Measurements from ENCODE around the gene AP1S2. TPM values are rescaled to one million over a fixed set of nuclear protein-coding genes. Genes with fewer than 3 reads are reported as not detected.
"Not testable (repeated sequence)": the region's sequence is repeated elsewhere in the genome, so short reads cannot be mapped to it uniquely, and the experiment has no call there.

The AP1S2 gene
- total RNA-seq, 1 donor from 2014 or later = 66.1 TPM

GRCh38 chrX:15834827-15835595, 19.6 kb downstream of the AP1S2 start:
- H3K4me3 Mint-ChIP-seq (ENCODE audit: unreplicated experiment) = no peak overlapping the region
- H3K27ac Mint-ChIP-seq (ENCODE audit: unreplicated experiment) = no peak overlapping the region
- TF ChIP-seq, protein P1, sequence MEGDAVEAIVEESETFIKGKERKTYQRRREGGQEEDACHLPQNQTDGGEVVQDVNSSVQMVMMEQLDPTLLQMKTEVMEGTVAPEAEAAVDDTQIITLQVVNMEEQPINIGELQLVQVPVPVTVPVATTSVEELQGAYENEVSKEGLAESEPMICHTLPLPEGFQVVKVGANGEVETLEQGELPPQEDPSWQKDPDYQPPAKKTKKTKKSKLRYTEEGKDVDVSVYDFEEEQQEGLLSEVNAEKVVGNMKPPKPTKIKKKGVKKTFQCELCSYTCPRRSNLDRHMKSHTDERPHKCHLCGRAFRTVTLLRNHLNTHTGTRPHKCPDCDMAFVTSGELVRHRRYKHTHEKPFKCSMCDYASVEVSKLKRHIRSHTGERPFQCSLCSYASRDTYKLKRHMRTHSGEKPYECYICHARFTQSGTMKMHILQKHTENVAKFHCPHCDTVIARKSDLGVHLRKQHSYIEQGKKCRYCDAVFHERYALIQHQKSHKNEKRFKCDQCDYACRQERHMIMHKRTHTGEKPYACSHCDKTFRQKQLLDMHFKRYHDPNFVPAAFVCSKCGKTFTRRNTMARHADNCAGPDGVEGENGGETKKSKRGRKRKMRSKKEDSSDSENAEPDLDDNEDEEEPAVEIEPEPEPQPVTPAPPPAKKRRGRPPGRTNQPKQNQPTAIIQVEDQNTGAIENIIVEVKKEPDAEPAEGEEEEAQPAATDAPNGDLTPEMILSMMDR (IDR thresholded peaks at IDR 0.05; ENCODE audit: unreplicated experiment) = no peak
- peaks cover 2% of the 10 kb centered on the region for H3K27me3 Mint-ChIP-seq (ENCODE audit: unreplicated experiment)
- no peaks in the 10 kb centered on the region for H3K36me3 Mint-ChIP-seq (ENCODE audit: low read depth, unreplicated experiment)
- DNase-seq (ENCODE audit: low spot score) = no peak
- no peaks in the 10 kb centered on the region for H3K9me3 Mint-ChIP-seq (ENCODE audit: unreplicated experiment)
- H3K4me1 Mint-ChIP-seq (ENCODE audit: unreplicated experiment) = no peaks in the 10 kb centered on the region

GRCh38 chrX:15834053-15834452, 20.6 kb downstream of the AP1S2 start:
- Mint-ChIP-seq H3K36me3 (ENCODE audit: low read depth, unreplicated experiment) (no peaks in the 10 kb centered on the region), H3K27me3 (ENCODE audit: unreplicated experiment) (peaks cover 2% of the 10 kb centered on the region), H3K27ac (ENCODE audit: unreplicated experiment) (no peak overlapping the region), H3K4me3 (ENCODE audit: unreplicated experiment) (no peak overlapping the region), H3K9me3 (ENCODE audit: unreplicated experiment) (no peaks in the 10 kb centered on the region), H3K4me1 (ENCODE audit: unreplicated experiment) (no peaks in the 10 kb centered on the region)
- no peak for DNase-seq (ENCODE audit: low spot score)
- TF ChIP-seq, protein P1 (IDR thresholded peaks at IDR 0.05; ENCODE audit: unreplicated experiment) = no peak

- H3K27me3 Mint-ChIP-seq (ENCODE audit: unreplicated experiment); DNase-seq (ENCODE audit: low spot score); H3K9me3 Mint-ChIP-seq (ENCODE audit: unreplicated experiment); H3K27ac Mint-ChIP-seq (ENCODE audit: unreplicated experiment); H3K36me3 Mint-ChIP-seq (ENCODE audit: low read depth, unreplicated experiment); H3K4me1 Mint-ChIP-seq (ENCODE audit: unreplicated experiment); H3K4me3 Mint-ChIP-seq (ENCODE audit: unreplicated experiment): not testable (repeated sequence)
Measured at GRCh38 chrX:15831347-15831746, 23.3 kb downstream of the AP1S2 start.

- H3K27me3 Mint-ChIP-seq (ENCODE audit: unreplicated experiment) = peaks cover 2% of the 10 kb centered on the region
- H3K4me1 Mint-ChIP-seq (ENCODE audit: unreplicated experiment) = no peaks in the 10 kb centered on the region
- no peak for DNase-seq (ENCODE audit: low spot score)
- no peak overlapping the region for H3K4me3 Mint-ChIP-seq (ENCODE audit: unreplicated experiment)
- no peaks in the 10 kb centered on the region for H3K36me3 Mint-ChIP-seq (ENCODE audit: low read depth, unreplicated experiment)
- no peaks in the 10 kb centered on the region for H3K9me3 Mint-ChIP-seq (ENCODE audit: unreplicated experiment)
- TF ChIP-seq, protein P1 (IDR thresholded peaks at IDR 0.05; ENCODE audit: unreplicated experiment) = no peak
- no peak overlapping the region for H3K27ac Mint-ChIP-seq (ENCODE audit: unreplicated experiment)
Measured at GRCh38 chrX:15829217-15829616, 25.4 kb downstream of the AP1S2 start.

DNA sequence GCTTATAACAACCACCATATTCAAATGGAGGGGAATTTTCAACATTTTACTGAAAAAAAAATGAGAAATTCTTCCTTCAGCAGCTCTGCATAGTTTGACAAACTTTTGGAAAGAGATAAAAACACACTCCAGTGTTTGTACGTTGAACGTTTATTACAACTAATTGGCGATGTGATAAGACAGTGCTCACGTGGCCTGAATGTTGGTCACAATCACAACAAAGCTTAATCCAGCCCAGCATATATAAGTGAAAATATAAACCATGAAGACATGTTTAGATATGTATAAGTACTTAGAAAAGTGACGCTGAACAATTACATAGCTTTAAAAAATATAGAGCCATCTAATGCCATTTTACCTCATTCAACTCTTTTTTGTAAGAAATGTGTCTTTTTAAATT, 28.7 kb downstream of the AP1S2 start:
- H3K36me3 Mint-ChIP-seq (ENCODE audit: low read depth, unreplicated experiment) = peaks cover 3% of the 10 kb centered on the region
- TF ChIP-seq, protein P1 (IDR thresholded peaks at IDR 0.05; ENCODE audit: unreplicated experiment) = no peak
- no peaks in the 10 kb centered on the region for H3K27me3 Mint-ChIP-seq (ENCODE audit: unreplicated experiment)
- H3K4me1 Mint-ChIP-seq (ENCODE audit: unreplicated experiment) = no peaks in the 10 kb centered on the region
- H3K27ac Mint-ChIP-seq (ENCODE audit: unreplicated experiment) = no peak overlapping the region
- no peaks in the 10 kb centered on the region for H3K9me3 Mint-ChIP-seq (ENCODE audit: unreplicated experiment)
- H3K4me3 Mint-ChIP-seq (ENCODE audit: unreplicated experiment) = no peak overlapping the region
- no peak for DNase-seq (ENCODE audit: low spot score)
